Epithelial cell of esophagus (primary cell): ENCODE results near the gene MGLL.

Source experiments
- DNase-seq: peaks from one replicate; pipeline ENCODE4 v3.0.0; 2010; ENCODE audit warnings: low read depth
- H3K4me3 ChIP-seq: 2 replicates; pipeline ENCODE4 v1.5.1; 2011; ENCODE audit warnings: mild to moderate bottlenecking, low read length, control low read depth
- TF ChIP-seq, protein P1 (sequence below): IDR thresholded peaks from 2 replicates; pipeline ENCODE4 v1.5.1; 2011; ENCODE audit warnings: low read depth, mild to moderate bottlenecking, low read length, control low read depth, inconsistent platforms; ENCODE audit not compliant: insufficient read depth; ENCODE audit errors: missing control alignments

Gene MGLL

DNA sequence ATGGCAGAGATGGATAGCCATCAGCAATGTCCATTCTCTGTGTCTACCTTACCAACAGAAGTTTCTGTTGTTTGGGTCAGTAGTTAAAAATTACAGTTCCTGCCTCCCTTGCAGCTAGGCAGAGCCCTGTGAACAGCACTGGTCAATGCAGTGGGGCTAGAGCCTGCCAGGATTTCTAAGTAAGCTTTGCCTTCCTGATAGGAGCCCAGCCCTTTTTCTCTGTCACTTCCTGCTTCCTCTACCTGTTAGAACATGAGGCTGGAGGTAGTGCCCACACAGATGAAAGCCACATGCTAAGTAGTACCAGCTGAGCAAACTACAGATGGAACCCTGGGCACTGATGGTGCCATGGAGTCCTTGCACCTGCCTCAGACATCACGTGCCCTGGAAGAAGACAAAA is 45.0 kb downstream of the MGLL start:
- H3K4me3 ChIP-seq = no peak overlapping the region
- DNase-seq = peak; percentile 25
- TF ChIP-seq, protein P1, sequence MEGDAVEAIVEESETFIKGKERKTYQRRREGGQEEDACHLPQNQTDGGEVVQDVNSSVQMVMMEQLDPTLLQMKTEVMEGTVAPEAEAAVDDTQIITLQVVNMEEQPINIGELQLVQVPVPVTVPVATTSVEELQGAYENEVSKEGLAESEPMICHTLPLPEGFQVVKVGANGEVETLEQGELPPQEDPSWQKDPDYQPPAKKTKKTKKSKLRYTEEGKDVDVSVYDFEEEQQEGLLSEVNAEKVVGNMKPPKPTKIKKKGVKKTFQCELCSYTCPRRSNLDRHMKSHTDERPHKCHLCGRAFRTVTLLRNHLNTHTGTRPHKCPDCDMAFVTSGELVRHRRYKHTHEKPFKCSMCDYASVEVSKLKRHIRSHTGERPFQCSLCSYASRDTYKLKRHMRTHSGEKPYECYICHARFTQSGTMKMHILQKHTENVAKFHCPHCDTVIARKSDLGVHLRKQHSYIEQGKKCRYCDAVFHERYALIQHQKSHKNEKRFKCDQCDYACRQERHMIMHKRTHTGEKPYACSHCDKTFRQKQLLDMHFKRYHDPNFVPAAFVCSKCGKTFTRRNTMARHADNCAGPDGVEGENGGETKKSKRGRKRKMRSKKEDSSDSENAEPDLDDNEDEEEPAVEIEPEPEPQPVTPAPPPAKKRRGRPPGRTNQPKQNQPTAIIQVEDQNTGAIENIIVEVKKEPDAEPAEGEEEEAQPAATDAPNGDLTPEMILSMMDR = no peak

DNA sequence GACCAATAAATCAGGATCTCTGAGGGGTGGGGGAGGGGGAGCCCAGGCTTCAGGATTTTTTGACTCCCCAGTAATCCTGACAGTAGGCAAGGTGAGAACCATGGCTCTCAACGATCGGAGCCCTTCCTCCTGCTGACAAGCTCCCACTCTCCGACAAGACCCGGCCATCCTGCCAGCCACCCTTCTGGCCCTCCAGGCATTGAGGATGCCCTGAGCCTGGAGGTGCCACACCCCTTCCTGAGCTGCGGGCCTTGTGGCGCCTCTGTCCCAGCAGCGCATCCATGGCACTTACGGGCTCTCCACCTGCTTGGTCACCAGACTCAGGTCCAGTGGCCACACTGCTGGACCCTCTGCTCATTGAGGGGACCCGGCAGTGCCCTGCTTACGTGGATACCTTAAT is 46.0 kb downstream of the MGLL start:
- TF ChIP-seq, protein P1 = no peak
- DNase-seq = no peak
- no peak overlapping the region for H3K4me3 ChIP-seq

DNA sequence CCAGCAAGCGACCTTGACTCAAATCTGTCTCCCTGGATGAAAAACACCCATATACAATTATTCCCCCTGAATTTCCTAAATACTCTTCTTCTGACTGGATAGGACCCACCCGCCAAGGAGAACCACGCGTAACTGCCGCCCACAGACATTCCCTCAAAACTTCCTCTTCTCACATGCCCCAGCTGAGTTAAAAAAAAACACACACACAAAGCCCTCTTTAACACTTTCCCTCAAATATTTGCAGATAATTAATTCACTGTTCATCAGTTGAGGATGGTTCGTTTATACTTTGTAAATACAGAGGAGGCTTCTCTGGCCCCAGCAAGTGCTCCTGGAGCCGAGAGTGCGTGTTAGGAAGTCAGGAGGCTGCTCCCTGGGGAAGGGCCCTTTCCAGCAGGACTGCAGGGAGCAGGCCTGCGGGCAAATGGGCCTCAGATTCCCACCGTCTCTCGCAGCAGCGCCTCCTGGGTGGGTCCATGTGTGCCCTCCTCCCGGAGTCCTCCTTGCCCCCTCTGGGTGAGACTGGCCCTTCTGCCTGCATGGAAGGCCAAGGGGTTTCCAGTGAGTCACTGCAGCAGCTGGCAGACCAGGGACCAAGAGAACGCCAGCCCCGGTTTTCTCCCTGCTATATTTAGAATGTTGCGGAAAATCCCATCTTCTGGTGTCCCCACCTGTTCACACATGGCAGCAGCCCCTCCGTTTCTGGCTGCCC is 46.8 kb downstream of the MGLL start:
- no peak for DNase-seq
- no peak overlapping the region for H3K4me3 ChIP-seq
- TF ChIP-seq, protein P1 = no peak

DNA sequence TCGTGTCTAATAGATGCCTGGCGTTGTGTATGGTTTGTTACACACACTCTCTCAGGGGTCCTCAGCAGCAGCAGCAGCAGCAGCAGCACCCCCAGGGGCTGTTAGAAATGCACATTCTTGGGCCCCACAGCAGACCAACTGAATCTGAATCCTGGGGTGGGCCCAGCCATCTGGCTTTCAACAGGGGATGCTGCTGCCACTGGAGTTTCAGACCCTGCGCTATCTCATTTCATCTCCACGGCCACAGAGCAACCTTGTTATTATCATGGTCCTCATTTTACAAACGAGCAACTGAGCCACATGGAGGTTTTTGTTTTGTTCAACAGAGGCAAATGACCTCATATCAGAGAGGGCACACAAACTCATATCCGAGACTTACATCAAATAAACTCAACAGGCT is 47.7 kb downstream of the MGLL start:
- DNase-seq = no peak
- TF ChIP-seq, protein P1 = no peak
- H3K4me3 ChIP-seq = no peak overlapping the region

DNA sequence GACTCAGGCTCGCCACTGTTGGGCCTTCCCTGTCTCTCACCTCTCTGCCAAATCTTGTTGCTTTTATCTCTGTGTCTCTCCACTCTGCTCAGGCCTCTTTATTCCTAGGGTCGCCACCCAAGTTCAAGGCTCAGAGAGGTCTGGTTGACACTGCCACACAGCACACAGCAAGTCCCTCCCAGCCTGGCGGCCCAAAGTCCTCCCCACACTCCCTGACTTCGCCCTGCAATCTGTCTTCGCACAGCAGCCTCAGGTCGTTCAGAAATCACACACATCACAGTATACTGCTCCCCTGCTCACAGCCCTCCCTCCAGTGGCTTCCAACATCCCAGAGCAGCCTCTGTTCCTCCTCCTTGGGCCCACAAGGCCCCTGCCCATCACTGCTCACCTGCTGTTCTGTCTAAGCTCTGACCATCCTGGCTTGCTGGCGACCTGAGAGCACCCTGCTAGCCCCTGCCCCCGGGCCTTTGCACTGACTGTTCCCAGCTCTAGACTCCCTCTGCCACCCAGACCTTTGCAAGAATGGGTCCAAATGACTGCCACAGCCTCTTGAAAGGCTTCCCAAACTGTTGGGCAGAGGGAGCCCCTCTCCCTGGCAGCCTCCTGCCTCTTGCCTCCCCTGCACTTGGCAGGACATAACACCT is 48.4 kb downstream of the MGLL start:
- H3K4me3 ChIP-seq = no peak overlapping the region
- TF ChIP-seq, protein P1 = no peak
- DNase-seq = no peak

DNA sequence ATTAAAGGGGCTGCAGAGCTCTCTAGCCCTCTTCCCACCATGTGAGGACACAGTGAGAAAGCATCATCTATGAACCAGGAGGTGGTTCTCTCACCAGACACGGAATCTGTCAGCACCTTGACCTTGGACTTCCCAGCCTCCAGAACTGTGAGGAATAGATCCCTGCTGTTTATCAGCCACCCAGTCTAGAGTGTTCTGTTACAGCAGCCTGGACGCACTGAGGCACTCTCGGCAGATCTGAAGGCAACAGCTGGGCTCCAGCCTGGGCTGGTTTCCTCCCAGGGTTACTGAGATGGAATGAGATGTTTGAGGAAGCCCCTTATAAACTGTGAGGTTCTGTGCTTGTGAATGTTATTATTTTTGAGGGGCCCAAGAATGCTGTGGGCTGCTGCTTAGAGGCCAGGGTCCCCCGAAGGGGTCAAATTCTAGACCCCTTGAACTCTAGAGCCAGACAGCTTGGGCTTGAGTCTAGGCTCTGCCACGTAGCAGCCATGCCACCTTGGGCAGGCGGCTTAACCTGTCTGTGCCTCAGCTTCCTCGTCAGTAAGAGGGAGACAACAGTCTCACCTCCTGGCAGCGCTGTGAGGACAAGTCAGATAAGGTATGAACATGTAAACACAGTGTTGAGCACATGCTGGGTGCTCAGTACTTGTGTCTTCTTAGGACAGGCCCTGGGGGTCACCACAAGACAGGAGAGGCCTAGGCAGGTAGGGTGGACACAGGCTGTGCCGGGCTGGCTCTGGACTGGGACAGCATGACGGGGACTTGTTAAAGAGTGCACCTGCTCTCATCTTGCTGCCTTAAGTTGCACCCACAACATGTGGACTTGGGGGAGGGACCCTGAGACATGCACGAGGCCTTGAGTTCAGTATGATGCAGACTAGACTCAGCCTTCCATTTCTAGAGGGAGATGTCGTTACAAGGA is 49.2 kb downstream of the MGLL start:
- TF ChIP-seq, protein P1 = no peak
- DNase-seq = no peak
- H3K4me3 ChIP-seq = no peak overlapping the region
